HG02981 (cell line): Measurements from ENCODE around the gene ZNF408.

Experiments
- ATAC-seq: cut with Tn5 transposase; IDR thresholded peaks from one replicate; pipeline ENCODE4 v1.9.1; 2021; ENCODE audit warnings: mild to moderate bottlenecking, moderate library complexity; ENCODE audit not compliant: unreplicated experiment

The ZNF408 gene

DNA sequence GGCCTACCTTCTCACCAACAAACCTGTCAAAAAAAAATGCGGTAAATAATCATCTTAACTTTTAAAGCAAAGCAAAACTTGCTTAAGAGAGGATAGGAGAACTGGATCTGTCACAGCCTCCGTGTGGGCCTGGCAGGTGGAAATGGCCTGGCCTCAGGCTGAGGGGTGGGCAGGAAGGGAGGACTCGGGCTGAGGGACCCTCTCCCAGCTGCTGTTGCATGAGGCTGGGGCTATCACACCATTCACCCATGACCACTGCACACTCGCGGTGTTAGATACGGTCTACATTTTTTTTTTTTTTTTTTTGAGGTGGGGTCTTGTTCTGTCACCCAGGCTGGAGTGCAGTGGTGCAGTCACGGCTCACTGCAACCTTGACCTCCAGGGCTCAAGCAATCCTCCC is 24.9 kb upstream of the ZNF408 start:
- no peak for ATAC-seq

DNA sequence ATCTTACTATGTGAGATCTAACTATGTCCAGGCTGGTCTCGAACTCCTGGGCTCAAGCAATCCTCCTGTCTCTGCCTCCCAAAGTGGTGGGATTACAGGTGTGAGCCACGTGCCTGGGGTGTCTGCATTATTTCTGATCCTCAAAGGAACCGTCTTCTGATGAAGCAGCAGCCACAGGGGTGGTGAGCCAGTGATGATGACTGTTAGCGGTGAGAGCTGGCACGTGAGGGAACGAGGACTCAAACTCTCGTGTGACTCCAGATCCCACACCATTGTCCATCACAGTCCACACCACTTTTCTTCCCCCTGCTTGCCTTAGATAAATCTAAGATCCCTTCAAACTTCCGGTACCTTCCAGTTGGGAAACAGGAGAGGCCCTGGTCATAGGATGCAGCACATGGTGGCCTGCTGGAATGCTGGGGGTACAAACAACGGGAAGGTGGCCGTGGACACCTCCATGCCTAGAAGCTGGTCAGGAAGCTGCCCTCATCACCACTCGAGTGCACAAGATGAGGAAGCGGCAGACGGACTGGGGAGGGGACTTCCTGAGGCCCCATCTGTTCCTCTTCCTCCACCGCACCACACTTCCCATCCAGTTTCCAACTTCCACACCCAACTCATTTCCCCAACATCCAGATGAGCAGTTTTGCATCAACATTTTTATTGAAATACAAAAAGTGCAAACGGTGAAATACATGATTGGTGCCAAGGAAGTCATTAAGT is 24.2 kb upstream of the ZNF408 start:
- ATAC-seq = no peak

DNA sequence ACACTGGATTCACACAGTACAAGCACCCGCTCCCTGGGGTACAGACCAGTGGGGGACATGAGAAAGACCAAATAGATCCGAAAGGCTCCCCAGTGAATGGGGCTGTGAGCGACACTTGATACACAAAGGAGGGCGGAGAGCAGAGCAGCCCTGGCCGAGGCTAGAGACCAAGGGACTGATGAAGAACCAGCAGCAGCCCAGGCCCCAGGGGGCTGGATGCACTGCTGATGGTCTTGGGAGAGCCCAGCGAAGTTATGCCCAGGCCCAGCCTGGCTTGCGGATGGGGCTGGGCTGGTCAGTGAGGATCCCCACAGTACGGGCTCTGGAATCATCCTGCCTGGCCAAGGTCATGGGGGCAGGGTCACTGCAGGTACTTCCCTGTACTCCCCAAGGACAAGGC is 23.7 kb upstream of the ZNF408 start:
- no peak for ATAC-seq

DNA sequence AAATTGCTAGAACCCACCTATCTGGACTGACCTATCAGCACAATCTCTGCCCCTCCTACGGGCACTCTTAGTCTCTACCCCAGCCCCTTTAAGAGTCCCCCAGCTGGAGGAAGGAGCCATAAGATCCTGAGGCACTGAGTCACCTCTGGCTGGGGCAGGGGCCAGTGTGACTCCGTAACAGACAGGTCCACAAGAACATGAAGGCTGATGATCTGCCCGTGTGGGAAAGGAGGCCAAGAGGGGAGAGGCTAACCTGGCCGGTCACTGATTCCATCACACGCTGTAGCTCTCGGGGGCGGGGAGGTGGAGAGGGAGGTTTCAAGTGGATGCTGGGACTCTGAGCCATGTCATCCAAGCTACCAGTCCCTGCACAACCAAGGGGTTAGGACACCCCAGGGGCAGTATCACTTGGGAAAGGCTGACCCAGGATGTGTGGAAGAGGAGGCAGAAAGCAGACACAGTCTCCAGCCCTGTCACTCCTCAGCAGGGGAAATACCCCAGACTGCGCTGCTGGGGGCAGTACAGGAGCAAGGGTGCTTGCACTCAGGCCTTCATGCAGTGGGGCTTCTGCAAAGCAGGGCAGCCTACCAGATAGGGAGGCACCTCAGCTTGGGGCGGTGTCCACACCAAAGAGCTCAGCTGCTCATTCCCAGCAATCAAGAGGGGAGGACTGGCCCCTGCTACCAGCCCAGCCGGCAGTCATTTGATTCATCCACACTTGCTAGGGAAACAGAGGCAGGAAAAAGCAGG is 22.7 kb upstream of the ZNF408 start:
- no peak for ATAC-seq

DNA sequence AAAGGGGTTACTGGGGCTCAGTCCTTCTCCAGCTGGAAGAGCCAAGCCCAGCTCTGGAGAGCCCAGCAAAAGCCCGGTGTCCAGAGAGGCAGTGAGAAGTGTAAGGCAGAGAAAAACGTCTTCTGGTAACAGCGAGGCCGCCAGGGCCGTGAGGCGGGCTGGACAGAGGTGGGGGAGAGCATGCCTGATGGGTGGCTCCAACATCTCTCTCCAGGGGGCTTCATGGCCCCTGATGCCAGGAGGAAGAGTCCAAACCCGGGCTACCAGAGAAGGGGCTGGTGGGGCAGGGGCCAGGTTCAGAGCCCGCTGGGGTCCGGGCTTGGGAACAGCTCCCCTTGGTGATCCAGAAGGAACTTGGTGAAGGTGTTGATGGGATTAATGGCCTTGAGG is 22.1 kb upstream of the ZNF408 start:
- ATAC-seq = no peak

DNA sequence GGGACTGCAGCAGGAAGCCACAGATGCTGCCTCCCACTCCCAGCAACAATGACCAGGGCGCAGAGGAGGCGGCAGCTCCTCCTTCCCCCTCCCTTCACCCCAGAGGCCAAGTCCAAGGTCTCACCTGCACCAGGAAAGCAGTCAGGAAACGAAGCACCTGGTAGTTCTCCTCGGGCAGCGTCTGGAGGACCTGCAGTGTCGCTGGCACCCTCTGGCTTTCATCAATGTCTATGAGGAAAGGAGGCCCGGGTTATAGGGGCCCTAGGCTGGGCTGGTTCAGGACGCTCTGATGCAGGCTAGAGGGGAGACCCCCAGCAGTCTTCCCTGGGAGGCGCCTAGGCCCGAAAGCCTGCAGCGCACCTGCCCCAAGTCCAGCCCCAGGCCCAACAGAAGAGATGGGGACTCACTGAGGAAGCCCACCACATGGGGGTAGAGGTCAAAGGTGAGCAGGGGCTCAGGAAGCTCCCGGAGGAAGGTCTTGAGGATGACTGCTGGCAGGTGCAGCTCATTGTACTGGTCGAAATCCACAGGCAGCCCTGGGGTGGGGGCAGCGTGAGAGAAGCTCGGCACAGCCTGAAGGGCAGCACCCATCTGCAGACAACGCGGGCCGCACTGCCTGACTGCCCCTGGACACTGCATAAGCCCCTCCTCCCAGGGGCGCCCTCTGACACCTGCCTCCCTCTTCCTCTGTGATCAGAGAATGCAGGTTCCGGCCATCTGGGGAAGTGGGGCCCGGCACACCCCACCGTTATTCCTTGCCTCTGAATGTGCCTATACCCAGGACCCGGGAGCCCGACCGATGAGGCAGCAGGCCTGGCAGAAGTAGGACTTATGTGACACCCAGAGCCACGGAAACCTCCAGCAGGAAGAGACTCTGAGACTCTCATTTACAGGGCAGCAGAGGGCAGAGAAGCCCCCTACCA is 21.3 kb upstream of the ZNF408 start:
- ATAC-seq = no peak

DNA sequence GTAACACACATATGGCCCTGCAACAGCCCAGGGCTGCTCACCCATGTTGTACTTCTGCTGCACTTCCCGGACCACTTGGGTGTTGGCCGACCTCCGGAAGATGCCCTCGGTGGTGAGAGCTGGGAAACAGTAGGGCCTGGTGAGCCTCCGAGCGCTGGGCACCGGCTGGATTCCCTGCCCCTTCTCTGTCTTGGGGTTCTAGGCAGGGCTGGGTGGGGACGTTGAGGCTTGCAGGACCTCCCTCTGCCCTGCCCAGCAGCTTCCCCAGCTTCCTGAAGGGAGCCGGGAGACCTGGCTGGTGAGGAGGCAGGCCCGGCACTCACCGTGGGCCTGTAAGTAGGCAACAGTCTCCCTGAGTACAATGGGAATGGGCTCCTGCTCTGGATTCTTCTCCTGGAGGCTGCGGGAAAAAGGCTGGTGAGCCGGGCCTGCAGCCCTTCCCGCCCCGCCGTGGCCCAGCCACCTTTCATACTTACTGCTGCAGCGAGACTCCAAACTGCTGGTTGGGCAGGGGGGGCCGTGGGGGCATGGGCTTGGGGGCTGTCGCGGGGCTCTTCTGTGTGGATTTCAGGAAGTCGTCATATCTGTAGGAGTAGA is 20.6 kb upstream of the ZNF408 start:
- ATAC-seq = no peak

DNA sequence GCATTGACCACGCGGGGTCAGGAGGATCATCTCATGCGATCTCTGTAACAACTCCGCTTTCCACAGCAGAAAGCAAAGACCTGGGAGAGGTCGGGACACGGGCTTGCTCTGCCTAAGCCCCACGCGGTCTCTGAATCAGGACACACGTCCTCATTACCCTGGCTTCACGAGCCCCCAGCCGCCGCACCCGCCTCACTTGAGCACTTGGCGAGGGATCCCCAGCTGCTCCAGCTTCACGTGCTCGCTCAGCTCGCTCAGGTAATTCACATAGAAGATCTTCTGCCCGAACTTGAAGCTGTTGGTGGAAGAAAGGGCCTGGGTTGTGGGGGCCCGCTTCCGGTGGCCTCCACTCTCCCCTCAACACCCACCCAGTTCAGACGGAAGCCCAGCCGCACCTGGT is 20.0 kb upstream of the ZNF408 start:
- ATAC-seq = no peak

DNA sequence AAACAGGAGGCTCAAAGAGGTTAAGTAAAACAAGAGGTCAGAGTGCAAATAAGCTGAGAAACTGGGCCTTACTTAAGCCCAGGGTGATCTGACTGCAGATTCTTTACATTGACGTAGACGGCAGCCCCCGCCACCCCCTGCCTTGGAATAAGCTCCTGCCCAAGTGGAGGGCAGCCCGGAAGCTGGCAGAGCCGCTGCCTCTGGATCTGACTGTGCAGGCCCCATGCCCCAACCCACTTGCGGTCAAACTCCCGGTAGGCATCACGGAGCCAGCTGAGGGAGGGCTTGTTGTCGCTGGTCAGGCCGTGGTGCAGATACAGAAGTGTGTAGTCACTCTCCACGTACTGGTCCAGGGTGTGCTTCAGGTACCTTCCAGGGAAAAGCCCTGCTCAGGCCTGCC is 19.0 kb upstream of the ZNF408 start:
- no peak for ATAC-seq

DNA sequence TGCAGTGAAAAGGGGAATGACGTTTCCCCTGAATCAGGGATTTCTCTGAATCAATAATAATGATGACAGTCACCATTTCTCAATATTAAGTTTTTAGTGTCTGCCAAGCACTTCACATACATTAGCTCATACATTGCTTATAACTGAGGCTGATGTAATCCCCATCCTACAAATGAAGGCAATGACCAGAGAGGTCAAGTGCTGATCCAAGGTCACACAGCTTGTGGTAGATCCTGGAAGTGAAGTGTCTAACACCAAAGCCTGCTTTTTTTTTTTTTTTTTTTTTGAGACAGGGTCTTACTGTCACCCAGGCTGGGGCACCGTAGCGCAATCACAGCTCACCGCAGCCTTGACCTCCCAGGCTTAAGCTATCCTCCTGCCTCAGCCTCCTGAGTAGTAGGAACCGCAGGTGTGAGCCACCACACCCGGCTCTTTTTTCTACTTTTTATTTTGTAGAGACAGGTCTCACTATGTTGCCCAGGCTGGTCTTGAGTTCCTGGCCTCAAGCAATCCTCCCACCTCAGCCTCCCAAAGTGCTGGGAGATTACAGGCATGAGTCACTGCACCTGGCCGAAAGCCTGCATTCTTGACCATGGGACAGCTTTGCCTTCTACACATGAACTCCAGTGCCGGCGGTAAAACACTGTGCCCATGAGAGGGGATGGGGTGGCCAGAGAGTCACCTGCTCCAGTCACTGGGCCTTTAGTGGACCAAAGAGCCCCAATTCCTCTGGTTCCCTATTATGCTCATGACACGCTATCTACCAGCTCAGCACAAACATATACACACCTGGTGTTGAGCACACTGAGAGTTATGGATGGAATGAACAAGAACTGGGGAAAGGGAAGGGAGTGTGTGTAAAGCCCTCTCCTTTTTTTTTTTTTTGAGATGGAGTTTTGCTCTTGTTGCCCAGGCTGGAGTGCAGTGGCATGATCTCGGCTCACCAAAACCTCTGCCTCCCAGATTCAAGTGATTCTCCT is 17.8 kb upstream of the ZNF408 start:
- ATAC-seq = no peak

DNA sequence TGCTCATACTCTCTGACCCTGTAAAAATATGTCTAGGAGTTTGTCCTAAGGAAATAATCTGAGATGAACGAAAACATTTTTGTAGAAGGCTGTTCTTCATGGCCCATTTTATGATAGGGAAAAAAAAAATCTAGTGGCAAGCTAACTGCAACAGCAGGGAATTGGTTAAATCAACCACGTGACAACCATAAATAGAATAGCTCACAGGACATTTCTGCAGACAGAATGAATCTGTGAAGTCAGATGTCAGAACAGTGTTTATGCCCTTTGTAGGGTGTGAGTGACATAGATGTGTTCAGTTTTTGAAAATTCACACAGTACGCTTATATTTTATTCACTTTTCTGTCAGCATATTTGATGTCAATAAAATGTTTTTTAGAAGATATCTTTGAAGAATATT is 16.5 kb upstream of the ZNF408 start:
- ATAC-seq = no peak

DNA sequence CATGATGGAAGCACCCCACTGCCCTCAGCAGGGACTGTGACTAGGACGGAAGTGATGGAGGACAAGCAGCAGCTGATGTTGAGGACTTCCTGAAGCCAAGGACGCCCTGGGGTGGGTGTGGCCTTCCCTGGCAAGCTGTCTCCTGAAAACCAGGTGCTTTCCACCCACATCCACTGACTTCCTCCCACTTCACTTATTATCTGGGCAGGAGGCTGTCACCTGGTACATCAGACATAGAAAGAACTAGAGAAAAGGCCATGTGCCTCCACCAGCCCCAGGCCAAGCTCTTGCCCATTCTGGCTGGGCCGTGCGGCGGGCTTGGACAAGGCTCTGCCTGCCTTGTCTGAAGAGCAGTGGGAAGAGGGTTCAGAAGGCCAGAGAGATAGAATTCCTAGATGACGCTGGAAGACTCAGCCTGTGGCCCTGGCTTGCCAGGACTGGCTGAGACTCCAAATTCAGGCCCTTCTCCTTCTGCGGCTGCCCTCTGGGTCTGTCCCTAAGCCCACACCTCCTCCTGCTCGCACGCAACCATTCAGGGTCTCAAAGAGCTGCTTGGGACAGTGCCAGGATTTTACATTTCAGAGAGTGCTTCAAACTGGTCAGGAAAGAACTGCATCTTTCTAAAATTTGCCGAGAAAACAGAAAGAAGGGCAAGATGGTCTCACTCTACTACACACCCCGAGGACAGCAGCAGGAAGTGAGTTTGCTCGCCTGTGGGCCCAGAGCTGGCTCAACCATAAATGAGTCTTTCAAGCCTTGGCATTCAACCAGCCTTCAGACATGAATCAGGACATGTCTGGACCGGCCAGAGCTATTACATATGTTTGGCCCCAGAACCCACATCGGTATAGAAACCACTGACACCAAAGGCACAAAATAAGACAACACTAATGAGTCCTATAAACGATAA is 13.7 kb upstream of the ZNF408 start:
- ATAC-seq = no peak

DNA sequence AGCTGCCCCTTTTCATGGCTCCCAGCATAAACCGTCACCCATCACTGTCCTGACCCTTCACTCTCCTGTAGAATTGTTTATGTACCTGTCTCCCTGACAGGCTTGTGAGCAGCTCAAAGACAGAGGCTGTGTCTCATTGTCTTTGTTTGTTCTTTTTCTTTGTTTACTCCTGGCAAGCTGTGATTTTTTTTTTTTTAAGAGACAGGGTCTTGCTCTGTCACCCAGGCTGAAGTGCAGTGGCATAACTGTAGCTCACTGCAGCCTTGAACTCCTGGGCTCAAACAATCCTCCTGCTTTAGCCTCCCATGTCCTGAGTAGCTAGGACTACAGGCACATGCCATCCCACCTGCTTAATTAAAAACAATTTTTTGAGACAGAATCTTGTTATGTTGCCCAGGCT is 10.1 kb upstream of the ZNF408 start:
- no peak for ATAC-seq

DNA sequence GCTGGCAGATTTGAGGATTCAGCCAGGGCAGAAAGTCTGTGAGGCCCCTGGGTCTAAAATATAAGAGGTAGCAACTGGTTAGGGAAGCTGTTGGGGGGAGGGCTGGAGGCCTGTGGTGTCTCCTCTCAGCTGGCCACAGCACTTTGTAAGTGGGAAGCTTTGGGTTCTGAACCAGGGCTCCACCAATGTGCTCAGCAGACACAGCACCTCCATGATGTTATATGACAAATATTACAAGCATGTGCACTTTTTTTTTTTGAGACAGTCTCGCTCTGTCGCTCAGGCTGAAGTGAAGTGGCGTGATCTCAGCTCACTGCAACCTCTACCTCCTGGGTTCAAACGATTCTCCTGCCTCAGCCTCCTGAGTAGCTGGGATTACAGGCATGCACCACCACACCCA is 8.4 kb upstream of the ZNF408 start:
- no peak for ATAC-seq

DNA sequence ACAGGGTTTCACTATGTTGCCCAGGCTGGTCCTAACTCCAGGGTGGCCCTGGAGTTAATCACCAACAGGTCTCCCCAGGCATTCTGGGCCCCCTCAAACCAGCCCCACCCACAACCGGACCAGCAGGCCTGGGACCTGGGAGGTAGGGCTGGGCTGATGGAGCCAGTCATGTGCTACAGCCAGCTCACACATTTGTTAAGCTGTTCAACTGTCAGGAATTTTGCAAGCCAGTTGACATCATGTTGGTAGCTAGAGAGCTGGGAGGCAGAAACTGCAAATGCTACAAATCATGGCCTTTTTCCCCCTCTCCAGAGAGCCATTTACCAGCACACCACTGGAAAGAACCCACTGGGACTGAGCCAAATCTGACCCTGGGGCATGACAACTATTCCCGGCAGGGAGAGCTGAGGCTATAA is 7.2 kb upstream of the ZNF408 start:
- ATAC-seq = no peak

DNA sequence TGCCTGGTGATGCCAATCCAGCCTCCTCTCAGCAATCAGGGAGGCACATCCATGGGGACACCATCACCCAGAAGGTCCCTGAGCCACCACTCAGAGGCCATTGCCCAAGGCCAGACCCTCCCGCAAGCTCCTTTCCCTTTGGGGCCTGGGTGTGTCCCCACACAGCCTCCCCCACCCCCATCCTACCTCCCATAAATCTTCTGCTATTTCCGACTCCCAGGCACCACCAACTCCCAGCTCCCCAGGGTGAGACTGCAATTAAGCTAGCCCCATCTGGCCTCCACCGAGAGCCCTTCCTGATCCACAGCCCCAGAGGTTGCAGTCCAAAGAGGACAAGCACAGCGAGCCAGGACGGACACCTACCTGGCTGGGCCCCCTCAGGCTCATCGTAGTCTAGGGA is 6.8 kb upstream of the ZNF408 start:
- ATAC-seq = no peak

DNA sequence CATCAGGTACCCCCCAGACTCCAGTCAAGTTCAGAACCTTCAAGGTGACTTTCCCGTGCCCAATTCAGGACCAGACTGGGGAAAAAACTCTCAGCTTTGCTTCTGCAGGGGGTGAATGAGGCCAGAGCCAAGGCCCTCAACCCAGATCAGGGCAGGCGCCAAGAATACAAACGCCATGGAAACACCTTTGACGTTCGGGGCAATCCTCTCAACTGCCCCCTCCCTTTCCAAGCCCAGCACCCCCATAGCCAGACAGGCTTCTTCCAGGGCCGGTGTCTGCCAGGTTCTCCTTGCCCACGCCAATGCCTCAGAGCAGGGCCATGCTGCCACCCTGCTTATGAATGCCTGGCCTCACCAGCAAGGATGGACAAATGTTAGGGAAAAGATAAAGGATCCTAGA is 6.2 kb upstream of the ZNF408 start:
- no peak for ATAC-seq

DNA sequence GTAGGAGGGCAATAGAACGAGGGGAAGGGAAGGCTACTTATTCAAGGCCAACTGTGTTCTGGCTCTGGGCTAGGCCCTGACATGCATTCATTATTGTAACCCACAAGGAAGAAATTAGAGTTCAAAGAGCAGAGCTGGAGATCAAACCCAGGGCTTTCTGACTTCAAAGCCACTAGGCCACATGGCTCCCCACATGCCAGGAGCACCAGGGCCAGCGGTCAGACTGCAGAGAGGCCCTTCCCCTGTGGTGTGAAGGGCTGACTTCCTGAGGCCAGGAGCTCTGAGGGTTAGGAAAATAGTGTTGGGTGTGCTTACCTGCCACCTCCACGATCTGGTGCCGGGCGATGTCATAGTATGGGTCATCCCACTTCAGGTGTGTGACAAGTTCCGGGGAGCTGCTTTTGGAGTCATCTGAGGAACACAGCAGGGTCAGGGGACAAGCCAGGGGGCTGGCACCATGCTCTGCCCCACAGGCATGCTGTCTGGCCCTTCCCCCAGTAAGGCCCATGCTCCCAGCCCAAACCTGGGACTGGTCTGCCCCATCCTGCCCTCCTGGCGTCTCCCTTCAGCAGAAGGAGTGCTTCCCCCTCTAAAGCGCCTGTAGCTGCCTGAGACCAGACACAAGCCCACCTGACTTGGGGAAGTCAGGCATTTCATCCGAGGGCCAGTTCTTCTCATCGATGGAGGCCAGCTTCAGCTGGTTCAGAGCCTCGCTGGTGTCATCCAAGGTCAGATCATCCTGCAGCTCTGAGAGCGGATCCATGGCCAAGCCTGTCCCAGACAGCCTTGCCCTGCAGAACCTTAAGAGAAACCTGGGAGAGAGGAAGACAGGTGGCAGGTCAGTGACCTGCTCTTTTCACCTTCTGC is 5.3 kb upstream of the ZNF408 start:
- no peak for ATAC-seq
